Measurements from ENCODE around the gene S100A12. TPM values are rescaled to one million over a fixed set of nuclear protein-coding genes. Genes with fewer than 3 reads are reported as not detected.

The S100A12 gene
- total RNA-seq, 2 donors from 2014 or later: not detected

DNA sequence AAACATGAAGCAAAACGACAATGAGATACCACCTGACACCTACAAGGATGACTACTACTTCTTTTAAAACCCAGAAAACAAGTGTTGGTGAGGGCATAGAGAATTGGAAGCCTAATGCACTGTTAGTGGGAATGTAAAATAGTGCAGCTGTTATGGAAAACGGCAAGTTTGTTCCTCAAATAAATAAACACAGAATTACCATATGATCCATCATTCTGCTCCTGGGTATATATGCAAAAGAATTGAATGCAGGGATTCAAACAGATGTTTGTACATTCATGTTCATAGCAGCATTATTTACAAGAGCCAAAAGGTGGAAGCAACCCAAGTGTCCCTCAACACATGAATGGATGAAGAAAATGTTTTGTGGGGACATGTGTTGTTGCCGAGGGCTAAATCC is 16.8 kb upstream of the S100A12 start:
- H3K36me3 Mint-ChIP-seq (ENCODE audit: insufficient read depth in 2 of 2): no peaks in the 10 kb centered on the region
- no peaks in the 10 kb centered on the region for H3K9me3 Mint-ChIP-seq
- DNase-seq: no peak
- no peaks in the 10 kb centered on the region for H3K4me1 Mint-ChIP-seq (ENCODE audit: low read depth)
- ATAC-seq (replicated peaks in 1 of 2): no peak
- H3K4me3 Mint-ChIP-seq: no peak overlapping the region
- H3K27ac Mint-ChIP-seq: no peak overlapping the region
- H3K27me3 Mint-ChIP-seq (ENCODE audit: low read depth): peaks cover 18% of the 10 kb centered on the region

DNA sequence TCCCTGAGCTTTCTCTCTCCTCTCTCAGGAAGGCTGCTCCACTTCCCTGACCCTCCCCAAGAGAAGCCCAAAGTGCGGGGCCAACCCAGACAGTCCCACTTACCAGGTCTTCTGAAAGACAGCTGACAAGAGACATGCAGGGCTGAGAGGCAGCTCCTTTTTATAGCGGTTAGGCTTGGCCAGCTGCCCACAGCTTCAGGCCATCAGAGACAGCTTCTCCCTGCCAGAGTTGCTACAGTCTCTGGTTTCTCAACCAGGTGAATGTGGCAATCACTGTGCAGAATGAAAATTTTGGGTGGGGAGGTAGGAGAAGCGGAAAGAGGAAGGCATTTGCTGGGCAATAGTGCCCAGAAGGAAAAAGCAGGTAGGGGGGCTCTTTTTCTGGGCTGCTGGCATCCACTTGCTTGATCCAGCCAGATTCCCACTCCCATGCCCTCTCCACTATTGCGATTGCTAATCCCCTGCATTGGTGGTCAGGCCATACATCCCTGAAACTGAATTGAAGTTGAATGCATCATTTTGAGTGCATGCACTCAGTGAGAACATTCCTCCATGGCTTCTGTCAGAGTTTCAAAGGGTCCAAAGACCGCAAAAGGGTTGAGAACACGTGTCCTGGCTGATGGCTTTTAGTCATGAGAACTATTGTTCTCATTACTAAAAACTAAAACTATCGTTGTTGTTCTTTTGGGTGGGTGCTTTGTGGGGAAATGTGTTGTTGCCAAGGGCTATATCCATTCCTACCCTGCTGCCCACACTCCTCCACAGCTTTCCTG is 15.7 kb upstream of the S100A12 start, which contains the start of gene S100A8:
TSS of gene S100A8 (minus strand) at position 136 of the 773 bp plus-strand sequence. CDS start 538 bp downstream, outside the sequence.
- H3K27me3 Mint-ChIP-seq (ENCODE audit: low read depth): peaks cover 18% of the 10 kb centered on the region

DNA sequence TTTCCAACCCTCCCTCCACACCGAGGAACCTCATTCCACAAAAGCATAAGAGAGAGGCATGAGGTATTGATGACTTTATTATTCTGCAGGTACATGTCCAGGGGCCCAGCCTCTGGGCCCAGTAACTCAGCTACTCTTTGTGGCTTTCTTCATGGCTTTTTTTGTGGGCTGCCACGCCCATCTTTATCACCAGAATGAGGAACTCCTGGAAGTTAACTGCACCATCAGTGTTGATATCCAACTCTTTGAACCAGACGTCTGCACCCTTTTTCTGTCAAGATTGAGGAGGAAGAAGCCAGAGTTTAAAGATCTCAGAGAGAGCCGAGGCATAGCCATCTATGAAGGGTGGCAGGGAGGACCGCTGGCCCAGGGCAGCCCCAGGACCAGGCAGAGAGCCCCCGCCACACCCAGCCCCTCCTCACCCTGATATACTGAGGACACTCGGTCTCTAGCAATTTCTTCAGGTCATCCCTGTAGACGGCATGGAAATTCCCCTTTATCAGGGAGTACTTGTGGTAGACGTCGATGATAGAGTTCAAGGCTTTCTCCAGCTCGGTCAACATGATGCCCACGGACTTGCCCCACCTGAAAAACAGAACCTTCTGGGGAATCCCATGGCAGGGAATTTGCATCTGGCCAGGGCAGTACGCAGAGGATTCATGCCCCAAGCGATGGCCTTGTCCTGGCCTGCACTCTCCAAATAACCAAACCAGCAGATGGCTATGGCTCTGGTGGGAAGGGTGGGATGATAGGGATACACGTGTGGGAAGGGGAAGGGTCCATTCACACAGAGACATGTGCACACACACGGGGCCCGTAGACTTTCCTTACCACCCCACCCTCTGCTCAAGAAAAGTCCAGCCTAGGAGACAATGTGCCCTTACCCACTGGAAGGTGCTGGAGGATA is 14.8 kb upstream of the S100A12 start:
- no peak overlapping the region for H3K27ac Mint-ChIP-seq
- peaks cover 10% of the 10 kb centered on the region for H3K27me3 Mint-ChIP-seq (ENCODE audit: low read depth)
- no peaks in the 10 kb centered on the region for H3K9me3 Mint-ChIP-seq
- no peak overlapping the region for H3K4me3 Mint-ChIP-seq
- DNase-seq: no peak
- ATAC-seq (replicated peaks in 1 of 2): no peak
- no peaks in the 10 kb centered on the region for H3K36me3 Mint-ChIP-seq (ENCODE audit: insufficient read depth in 2 of 2)
- H3K4me1 Mint-ChIP-seq (ENCODE audit: low read depth): peaks cover 5% of the 10 kb centered on the region

More for the DNA sequence above, 15.7 kb upstream of the S100A12 start, which contains the start of gene S100A8:
- H3K36me3 Mint-ChIP-seq (ENCODE audit: insufficient read depth in 2 of 2): no peaks in the 10 kb centered on the region
- no peak within 1 kb of the TSS for H3K4me3 Mint-ChIP-seq
- no peak for ATAC-seq (replicated peaks in 1 of 2)
- DNase-seq: no peak
- H3K4me1 Mint-ChIP-seq (ENCODE audit: low read depth): peaks cover 5% of the 10 kb centered on the region
- H3K9me3 Mint-ChIP-seq: no peaks in the 10 kb centered on the region
- no peak within 1 kb of the TSS for H3K27ac Mint-ChIP-seq

DNA sequence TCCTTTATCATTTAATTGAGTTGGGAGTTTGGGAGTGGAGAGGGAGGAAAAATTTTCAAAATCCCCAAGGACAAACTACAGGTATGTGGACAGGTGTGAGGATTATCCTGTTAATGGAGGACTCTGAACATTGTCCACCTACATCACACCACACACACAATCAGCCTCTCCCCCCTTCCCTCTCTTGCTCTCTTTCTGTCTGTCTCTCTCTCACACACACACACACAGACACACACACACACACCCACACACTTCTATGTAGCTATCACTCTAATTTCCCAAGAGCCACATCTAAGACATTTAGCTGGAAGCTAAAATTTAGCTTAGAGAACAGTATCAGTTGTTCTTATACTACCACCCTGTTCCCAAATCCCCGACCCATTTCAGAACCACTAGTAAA is 14.0 kb upstream of the S100A12 start:
- H3K27me3 Mint-ChIP-seq (ENCODE audit: low read depth): peaks cover 8% of the 10 kb centered on the region
- peaks cover 5% of the 10 kb centered on the region for H3K4me1 Mint-ChIP-seq (ENCODE audit: low read depth)
- no peak overlapping the region for H3K4me3 Mint-ChIP-seq
- no peak for ATAC-seq (replicated peaks in 1 of 2)
- no peak for DNase-seq
- no peak overlapping the region for H3K27ac Mint-ChIP-seq
- no peaks in the 10 kb centered on the region for H3K9me3 Mint-ChIP-seq
- H3K36me3 Mint-ChIP-seq (ENCODE audit: insufficient read depth in 2 of 2): no peaks in the 10 kb centered on the region

DNA sequence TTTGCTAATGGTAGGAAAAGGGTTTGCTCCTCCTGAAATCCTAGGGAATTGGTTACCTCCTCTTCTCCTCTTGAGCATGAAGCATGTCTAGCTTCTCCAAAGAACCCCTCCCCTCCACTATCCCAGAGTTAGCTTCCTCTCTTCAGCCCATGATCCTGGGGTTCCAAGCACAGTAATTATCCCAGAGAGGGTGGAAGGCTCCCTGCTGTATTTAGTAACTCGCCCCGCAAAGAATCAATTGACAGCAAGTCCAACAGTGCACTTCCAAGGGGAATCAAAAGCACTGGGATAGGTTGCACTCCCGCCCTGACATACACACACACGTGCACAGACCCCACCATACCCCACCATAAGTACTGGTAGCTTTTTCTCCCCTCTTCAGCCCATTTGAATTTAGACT is 12.4 kb upstream of the S100A12 start:
- H3K27me3 Mint-ChIP-seq (ENCODE audit: low read depth): peaks cover 12% of the 10 kb centered on the region
- peaks cover 5% of the 10 kb centered on the region for H3K4me1 Mint-ChIP-seq (ENCODE audit: low read depth)
- ATAC-seq (replicated peaks in 1 of 2) (no peak), DNase-seq (no peak)
- H3K36me3 Mint-ChIP-seq (ENCODE audit: insufficient read depth in 2 of 2): no peaks in the 10 kb centered on the region
- no peak overlapping the region for H3K27ac Mint-ChIP-seq
- no peak overlapping the region for H3K4me3 Mint-ChIP-seq
- peaks cover 0 to under 1% of the 10 kb centered on the region in 2 donors for H3K9me3 Mint-ChIP-seq

DNA sequence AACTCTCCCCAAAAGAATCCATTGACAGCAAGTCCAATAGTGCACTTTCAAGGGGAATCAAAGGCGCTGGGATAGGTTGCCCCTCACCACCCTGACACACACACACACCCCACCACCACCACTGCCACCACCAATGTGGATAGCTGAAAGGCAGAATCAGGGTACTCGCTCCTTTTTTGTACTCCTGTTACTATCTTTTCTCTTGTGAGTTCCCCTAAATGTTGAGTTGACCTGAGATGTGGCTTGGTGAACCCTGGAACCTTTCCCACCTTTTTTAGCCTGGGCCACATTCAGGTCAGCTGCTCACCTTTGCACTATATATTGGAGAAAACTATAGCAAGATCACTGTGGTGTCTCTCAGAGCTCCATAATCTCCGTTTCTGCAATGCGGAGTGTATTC is 11.6 kb upstream of the S100A12 start:
- Mint-ChIP-seq H3K9me3 (peaks cover 4 to 6% of the 10 kb centered on the region in 2 donors), H3K27me3 (ENCODE audit: low read depth) (peaks cover 20% of the 10 kb centered on the region), H3K4me1 (ENCODE audit: low read depth) (peaks cover 5% of the 10 kb centered on the region), H3K4me3 (no peak overlapping the region), H3K27ac (no peak overlapping the region), H3K36me3 (ENCODE audit: insufficient read depth in 2 of 2) (peaks cover 0 to 3% of the 10 kb centered on the region in 2 donors)
- ATAC-seq (replicated peaks in 1 of 2) (no peak), DNase-seq (no peak)

DNA sequence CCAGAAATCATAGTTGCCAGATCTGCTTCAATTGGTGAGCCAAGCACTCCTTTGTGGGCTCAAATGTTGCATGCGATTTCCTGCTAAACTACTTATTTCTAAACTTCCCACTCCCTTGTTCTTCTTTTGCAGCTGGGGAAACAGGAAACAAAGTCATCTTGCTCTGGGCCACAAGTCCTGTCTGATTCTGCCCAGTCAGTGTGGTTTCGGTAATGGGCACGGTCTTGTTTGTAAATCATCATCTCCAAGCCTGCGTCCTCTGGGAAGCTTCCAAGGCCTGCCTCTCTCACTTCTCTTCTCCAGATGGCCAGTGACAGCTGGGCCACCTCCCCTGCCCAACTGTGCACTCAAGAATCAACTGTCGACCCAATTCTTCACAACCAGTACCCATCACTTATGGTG is 11.1 kb upstream of the S100A12 start:
- Mint-ChIP-seq H3K4me1 (ENCODE audit: low read depth) (peaks cover 5% of the 10 kb centered on the region), H3K36me3 (ENCODE audit: insufficient read depth in 2 of 2) (peaks cover 2 to 4% of the 10 kb centered on the region in 2 donors), H3K27me3 (ENCODE audit: low read depth) (peaks cover 23% of the 10 kb centered on the region), H3K4me3 (no peak overlapping the region), H3K27ac (no peak overlapping the region), H3K9me3 (peaks cover 6% of the 10 kb centered on the region in 2 donors)
- ATAC-seq (replicated peaks in 1 of 2): peak in 1 of 2 donors; percentile 21
- no peak for DNase-seq

DNA sequence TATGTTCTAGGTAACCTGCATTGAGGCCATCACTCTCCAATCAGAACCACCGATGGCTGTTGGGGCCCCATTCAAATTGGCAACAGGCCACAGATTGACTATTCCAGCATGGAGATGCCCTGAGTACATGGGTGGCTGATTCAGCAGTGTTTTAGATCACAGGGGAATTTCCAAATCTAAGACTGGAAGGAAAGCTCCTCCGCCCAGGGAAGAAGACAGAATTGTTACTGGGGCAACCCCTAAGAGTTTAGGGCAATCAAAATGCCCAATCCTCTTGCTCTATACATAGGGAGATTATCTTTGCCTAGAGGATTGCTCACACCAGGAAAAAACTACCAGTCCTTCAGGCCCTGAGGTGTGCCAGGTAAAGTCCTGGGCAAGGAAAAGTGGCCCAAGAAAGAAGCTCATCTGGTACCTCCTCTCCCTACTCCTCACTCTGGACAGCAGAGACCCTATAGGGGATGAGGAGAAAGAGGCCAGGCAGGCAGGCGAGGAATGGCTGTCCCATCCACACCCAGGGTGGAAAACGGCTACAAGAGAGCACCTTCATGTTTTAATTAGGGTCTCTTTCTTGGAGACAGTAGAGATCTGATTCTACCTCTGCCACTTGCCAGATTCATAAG is 9.6 kb upstream of the S100A12 start:
- peaks cover 5% of the 10 kb centered on the region for H3K4me1 Mint-ChIP-seq (ENCODE audit: low read depth)
- no peak for DNase-seq
- peaks cover 6% of the 10 kb centered on the region in 2 donors for H3K36me3 Mint-ChIP-seq (ENCODE audit: insufficient read depth in 2 of 2)
- peaks cover 29% of the 10 kb centered on the region for H3K27me3 Mint-ChIP-seq (ENCODE audit: low read depth)
- H3K9me3 Mint-ChIP-seq: peaks cover 10 to 11% of the 10 kb centered on the region in 2 donors
- no peak overlapping the region for H3K27ac Mint-ChIP-seq
- no peak for ATAC-seq (replicated peaks in 1 of 2)
- no peak overlapping the region for H3K4me3 Mint-ChIP-seq

DNA sequence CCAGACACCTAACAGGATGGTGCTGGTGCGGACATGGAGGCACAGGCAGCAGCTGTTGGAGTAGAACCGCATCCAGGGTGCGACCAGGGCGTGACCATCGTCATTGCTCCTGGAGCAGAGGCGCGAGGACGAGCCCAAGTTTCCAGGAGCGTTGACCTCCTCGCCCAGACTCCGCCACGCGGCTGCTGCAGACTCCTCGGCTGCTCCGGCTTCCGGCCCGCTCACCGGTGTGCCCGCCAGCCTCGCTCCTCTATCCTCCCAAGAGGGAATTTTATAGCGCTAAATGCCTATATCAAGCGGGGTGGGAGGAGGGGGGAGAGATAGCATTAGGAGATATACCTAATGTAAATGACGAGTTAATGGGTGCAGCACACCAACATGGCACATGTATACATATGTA is 5.3 kb upstream of the S100A12 start:
- peaks cover 6% of the 10 kb centered on the region in 2 donors for H3K36me3 Mint-ChIP-seq (ENCODE audit: insufficient read depth in 2 of 2)
- no peak for ATAC-seq (replicated peaks in 1 of 2)
- H3K4me1 Mint-ChIP-seq (ENCODE audit: low read depth): no peaks in the 10 kb centered on the region
- peaks cover 10 to 11% of the 10 kb centered on the region in 2 donors for H3K9me3 Mint-ChIP-seq
- no peak overlapping the region for H3K27ac Mint-ChIP-seq
- DNase-seq: no peak
- H3K4me3 Mint-ChIP-seq: no peak overlapping the region
- H3K27me3 Mint-ChIP-seq (ENCODE audit: low read depth): peaks cover 35% of the 10 kb centered on the region

DNA sequence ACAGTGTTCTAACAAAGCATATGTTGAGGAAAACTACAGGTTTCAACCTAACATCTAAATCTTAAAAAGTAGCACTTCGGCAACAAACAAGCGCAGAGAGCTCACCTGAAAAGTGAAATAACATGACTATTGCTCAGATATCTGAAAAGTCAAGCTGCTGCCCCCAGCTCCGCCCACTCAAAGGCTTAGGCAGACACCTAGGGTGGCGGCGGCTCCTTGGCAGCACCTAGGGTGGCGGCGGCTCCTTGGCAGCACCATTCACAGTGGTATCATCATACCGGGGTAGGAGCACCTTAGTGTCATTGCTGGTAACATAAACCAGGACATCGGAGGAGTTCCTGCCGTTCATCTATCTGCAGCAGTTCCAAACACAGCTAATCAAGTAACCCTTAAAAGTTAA is 4.2 kb upstream of the S100A12 start:
- Mint-ChIP-seq H3K4me3 (no peak overlapping the region), H3K27me3 (ENCODE audit: low read depth) (peaks cover 35% of the 10 kb centered on the region), H3K36me3 (ENCODE audit: insufficient read depth in 2 of 2) (peaks cover 6% of the 10 kb centered on the region in 2 donors), H3K9me3 (peaks cover 10 to 11% of the 10 kb centered on the region in 2 donors), H3K4me1 (ENCODE audit: low read depth) (no peaks in the 10 kb centered on the region), H3K27ac (no peak overlapping the region)
- ATAC-seq (replicated peaks in 1 of 2) (no peak), DNase-seq (no peak)

DNA sequence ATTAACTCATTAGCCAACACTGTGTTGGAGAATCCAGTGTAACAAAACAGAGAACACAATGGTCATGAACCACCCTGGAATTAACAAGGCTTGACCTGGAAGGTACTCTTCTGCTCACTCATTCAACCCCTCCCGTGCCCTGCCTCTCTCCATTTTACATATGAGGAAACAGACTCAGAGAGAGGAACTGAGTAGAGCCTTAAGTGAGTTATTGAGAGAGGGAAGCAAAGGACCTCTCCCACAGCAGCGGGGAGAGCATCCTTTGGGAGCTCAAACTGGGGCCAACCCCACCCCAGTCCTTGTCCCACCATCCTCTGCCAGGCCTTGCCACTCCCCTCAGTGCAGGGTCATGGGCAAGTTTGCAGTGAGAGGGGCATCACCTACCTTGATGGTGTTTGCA is 1.4 kb downstream of the S100A12 start:
- Mint-ChIP-seq H3K4me1 (ENCODE audit: low read depth) (no peaks in the 10 kb centered on the region), H3K27ac (no peak overlapping the region), H3K27me3 (ENCODE audit: low read depth) (peaks cover 17% of the 10 kb centered on the region), H3K4me3 (no peak overlapping the region), H3K36me3 (ENCODE audit: insufficient read depth in 2 of 2) (no peaks in the 10 kb centered on the region), H3K9me3 (no peaks in the 10 kb centered on the region)
- no peak for ATAC-seq (replicated peaks in 1 of 2)
- DNase-seq: no peak

DNA sequence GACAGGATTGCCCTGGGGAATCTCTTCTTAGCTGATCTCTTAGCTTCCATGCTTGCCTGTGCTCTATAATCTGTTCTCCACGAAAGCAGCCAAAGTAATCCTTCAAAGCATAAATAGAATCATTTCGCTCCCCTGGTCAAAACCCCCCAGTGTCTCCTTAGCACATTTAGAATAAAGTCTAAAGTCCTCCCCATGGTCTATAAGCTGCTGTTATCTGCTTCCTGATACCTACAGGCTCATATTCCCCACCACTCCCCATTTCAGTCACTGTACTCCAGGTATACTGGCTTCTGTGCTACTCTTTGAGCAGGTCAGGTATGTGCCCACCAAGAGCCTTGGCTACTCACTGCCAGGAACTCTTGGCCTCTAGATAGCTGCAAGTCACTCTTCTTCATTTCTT is 2.9 kb downstream of the S100A12 start:
- DNase-seq (no peak), ATAC-seq (replicated peaks in 1 of 2) (no peak)
- H3K36me3 Mint-ChIP-seq (ENCODE audit: insufficient read depth in 2 of 2): no peaks in the 10 kb centered on the region
- no peak overlapping the region for H3K4me3 Mint-ChIP-seq
- no peaks in the 10 kb centered on the region for H3K4me1 Mint-ChIP-seq (ENCODE audit: low read depth)
- H3K9me3 Mint-ChIP-seq: no peaks in the 10 kb centered on the region
- H3K27me3 Mint-ChIP-seq (ENCODE audit: low read depth): peaks cover 17% of the 10 kb centered on the region
- H3K27ac Mint-ChIP-seq: no peak overlapping the region

DNA sequence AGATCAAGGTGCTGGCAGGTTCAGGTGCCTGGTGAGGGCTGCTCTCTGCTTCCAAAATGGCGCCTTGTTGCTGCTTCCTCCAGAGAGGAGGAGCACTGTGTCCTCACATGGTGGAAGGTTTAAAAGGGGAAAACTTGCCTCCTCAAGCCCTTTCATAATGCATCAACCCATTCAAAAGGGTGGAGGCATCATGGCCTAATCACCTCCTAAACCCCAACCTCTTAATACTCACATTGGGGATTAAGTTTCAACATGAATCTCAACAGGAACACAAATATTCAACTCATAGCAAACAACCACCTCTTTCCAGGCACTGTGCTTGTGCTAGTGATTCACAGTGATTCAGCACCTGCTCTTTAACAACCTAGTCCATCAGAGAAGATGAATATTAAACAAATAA is 4.2 kb downstream of the S100A12 start:
- Mint-ChIP-seq H3K4me3 (no peak overlapping the region), H3K27ac (no peak overlapping the region), H3K27me3 (ENCODE audit: low read depth) (peaks cover 5% of the 10 kb centered on the region), H3K36me3 (ENCODE audit: insufficient read depth in 2 of 2) (no peaks in the 10 kb centered on the region), H3K9me3 (no peaks in the 10 kb centered on the region), H3K4me1 (ENCODE audit: low read depth) (no peaks in the 10 kb centered on the region)
- ATAC-seq (replicated peaks in 1 of 2) (no peak), DNase-seq (no peak)
